Omental fat pad (tissue), 4 donors: ENCODE results near the gene DDAH2. TPM values are rescaled to one million over a fixed set of nuclear protein-coding genes. Genes with fewer than 3 reads are reported as not detected.

ENCODE experiments used
- ATAC-seq: fragments of 150-250 bp; one replicate; pipeline ENCODE4 v1.9.1; 2016; ENCODE audit warnings: mild to moderate bottlenecking, moderate library complexity; ENCODE audit not compliant: low FRiP score
- DNase-seq: peaks from one replicate; pipeline ENCODE4 v3.0.0-alpha.2; 2019; ENCODE audit warnings: low spot score
- total RNA-seq, 4 donors: library from RNA; depleted of rRNA; stranded (reverse); fragments of >200 nt; gene quantifications; one replicate each; pipeline ENCODE4 v1.1.0, GENCODE V29; 2016
- TF ChIP-seq, protein P1 (sequence below), 3 donors: fragments of 450-650 bp; IDR thresholded peaks; one replicate each; pipeline ENCODE4 v1.5.1; 2016 to 2017; ENCODE audit warnings: antibody characterized with exemption in 3 of 3, mild to moderate bottlenecking in 3 of 3, moderate library complexity in 2 of 3

DDAH2 gene
- total RNA-seq, 4 donors from 2014 or later: 103 to 148 (median 115) TPM

GRCh38 chr6:31761343-31761742, 32.2 kb upstream of the DDAH2 start:
- DNase-seq: no peak
- ATAC-seq: no peak

DNA sequence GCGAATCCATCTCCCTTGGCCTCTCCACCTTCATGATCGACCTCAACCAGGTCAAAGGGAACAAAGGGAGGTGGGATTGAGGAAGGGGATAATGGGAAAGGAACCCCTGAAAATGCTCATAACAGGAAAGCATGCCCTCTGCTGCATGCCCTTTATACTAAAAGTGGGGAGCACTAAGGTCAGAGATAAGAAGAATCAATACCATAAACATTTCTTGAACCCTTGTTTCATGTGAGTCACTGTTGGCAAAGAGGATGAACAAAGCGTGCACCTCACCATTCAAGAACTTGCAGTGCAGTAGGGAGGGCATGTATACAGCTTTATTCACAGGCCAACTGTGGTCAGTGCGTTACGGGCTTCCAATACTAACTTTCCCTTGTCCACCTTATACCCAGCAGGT, 31.7 kb upstream of the DDAH2 start:
- ATAC-seq (no peak), DNase-seq (no peak)
- TF ChIP-seq, protein P1, sequence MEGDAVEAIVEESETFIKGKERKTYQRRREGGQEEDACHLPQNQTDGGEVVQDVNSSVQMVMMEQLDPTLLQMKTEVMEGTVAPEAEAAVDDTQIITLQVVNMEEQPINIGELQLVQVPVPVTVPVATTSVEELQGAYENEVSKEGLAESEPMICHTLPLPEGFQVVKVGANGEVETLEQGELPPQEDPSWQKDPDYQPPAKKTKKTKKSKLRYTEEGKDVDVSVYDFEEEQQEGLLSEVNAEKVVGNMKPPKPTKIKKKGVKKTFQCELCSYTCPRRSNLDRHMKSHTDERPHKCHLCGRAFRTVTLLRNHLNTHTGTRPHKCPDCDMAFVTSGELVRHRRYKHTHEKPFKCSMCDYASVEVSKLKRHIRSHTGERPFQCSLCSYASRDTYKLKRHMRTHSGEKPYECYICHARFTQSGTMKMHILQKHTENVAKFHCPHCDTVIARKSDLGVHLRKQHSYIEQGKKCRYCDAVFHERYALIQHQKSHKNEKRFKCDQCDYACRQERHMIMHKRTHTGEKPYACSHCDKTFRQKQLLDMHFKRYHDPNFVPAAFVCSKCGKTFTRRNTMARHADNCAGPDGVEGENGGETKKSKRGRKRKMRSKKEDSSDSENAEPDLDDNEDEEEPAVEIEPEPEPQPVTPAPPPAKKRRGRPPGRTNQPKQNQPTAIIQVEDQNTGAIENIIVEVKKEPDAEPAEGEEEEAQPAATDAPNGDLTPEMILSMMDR (IDR thresholded peaks at IDR 0.05): no peak

More at GRCh38 chr6:31761343-31761742, 32.2 kb upstream of the DDAH2 start:
- TF ChIP-seq, protein P1 (IDR thresholded peaks at IDR 0.05): no peak

- TF ChIP-seq, protein P1 (IDR thresholded peaks at IDR 0.05): no peak
- ATAC-seq: no peak
These were observed 29.2 kb upstream of the DDAH2 start for GRCh38 chr6:31758281-31758680.

DNA sequence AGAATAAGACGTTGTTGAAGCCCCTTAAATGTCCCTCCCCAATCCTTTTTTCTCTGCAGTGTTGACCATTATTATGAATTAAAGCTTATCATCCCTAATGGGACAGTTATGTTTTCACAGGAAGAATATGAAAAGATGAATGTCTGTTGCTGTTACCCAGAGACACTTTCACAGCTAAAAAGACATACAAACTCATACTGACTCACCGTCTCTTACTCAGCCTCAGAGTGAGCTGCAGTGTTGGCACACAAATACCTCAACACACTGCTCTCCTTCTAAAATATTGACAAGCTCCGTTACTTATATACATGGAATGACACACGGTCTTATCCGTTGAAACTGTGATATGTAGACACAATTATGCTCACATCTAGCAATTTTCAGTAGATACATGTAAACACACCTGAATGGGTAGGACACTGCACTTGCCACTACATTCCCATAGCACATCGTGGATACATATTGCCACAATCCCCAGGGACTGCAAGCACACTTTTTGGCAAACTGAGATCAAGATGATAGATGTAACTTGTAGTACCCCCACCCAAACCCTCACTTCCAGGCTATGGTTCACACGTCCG, 23.7 kb upstream of the DDAH2 start:
- no peak for DNase-seq
- TF ChIP-seq, protein P1 (IDR thresholded peaks at IDR 0.05): no peak
- no peak for ATAC-seq

More at GRCh38 chr6:31758281-31758680, 29.2 kb upstream of the DDAH2 start:
- DNase-seq: no peak

DNA sequence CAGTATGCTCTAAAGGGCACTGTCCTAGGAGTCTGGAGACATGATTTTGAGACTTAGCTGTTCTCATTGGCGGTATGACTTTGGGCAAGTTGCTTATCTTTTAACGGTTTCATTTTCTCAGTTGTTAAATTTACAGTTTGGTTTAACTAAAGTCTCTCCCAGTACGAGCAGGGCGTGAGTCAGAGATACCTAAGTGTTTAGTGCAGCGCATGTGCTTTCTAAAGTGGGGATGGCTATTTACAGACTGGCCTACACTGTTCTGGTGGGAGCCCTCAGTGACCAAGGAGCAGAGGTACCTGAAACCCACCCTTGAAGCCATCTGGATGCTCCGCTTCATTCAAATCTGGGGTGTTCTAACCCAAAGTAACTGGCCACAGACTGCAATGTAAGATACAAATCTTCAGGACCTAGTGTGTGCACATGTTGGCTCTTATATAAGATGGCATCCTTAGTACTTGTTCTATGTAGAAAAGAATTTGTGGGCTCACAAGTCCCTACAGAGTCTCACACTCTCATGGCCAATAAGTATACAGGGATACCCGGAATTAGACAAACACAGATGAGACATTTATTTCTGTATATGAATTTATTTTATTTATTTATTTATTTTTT, 21.4 kb upstream of the DDAH2 start:
- no peak for ATAC-seq
- TF ChIP-seq, protein P1 (IDR thresholded peaks at IDR 0.05): no peak
- no peak for DNase-seq

DNA sequence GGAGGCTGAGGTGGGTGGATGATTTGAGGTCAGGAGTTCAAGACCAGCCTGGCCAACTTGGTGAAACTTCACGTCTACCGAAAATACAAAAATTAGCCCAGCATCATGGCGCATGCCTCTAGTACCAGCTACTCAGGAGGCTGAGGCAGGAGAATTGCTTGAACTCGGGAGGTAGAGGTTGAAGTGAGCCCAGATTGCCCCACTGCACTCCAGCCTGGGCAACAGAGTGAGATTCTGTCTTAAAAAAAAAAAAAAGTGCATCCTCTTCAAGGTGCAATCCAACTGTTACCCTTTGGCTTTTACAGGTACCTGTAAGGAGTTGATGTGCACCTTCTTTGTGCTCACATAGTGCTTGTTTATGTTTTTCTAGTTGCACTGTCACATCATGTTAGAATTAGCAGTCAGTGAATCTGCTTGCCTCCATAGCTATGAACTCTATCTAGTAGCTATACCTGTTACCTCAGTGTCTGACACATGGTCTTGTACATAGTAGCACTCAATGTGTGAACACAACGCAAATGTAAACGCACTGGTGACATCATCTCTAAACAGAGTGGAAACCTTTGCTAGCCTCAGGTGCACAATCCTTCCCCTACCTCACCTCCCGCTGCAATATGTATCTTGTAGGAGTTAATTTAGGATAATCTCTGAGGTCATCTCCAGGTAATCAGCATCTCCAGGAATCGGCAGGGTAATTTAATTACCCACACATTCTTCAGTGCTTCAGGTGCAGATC, 20.4 kb upstream of the DDAH2 start:
- DNase-seq (no peak), ATAC-seq (no peak)
- TF ChIP-seq, protein P1 (IDR thresholded peaks at IDR 0.05): no peak
